Anterior cingulate cortex (tissue), 58 donors: ENCODE data around the gene ADCY10.
A peak's percentile ranks its signal among the peaks of the same experiment; 100 is the strongest.
"Not testable (repeated sequence)": the region's sequence is repeated elsewhere in the genome, so short reads cannot be mapped to it uniquely, and the experiment has no call there.

Experiments
- DNase-seq, 58 donors: peaks; one replicate each; lab custom pipeline; 2025; lab: John Stamatoyannopoulos, UW

The ADCY10 gene

GRCh38 chr1:167928919-167929318 is 15.0 kb upstream of the ADCY10 start:
- not testable (repeated sequence) for DNase-seq

- no peak for DNase-seq
These were observed 14.5 kb upstream of the ADCY10 start for GRCh38 chr1:167928457-167928852.

- DNase-seq = no peak
These were observed 13.3 kb upstream of the ADCY10 start for GRCh38 chr1:167927046-167927754.

- no peak for DNase-seq
These were observed 12.6 kb upstream of the ADCY10 start for GRCh38 chr1:167926486-167926997.

- DNase-seq = no peak
These were observed 10.8 kb upstream of the ADCY10 start for GRCh38 chr1:167924543-167925231.

GRCh38 chr1:167924102-167924501 is 10.2 kb upstream of the ADCY10 start:
- no peak for DNase-seq

- no peak for DNase-seq
These were observed 9.6 kb upstream of the ADCY10 start for GRCh38 chr1:167923324-167924056.

- DNase-seq = no peak
These were observed 8.7 kb upstream of the ADCY10 start for GRCh38 chr1:167922611-167923074.

- no peak for DNase-seq
These were observed 8.1 kb upstream of the ADCY10 start for GRCh38 chr1:167922023-167922422.

GRCh38 chr1:167916766-167917511 is 3.0 kb upstream of the ADCY10 start:
- no peak for DNase-seq

GRCh38 chr1:167915569-167915968 is 1.6 kb upstream of the ADCY10 start:
- DNase-seq = no peak

GRCh38 chr1:167912294-167912693 is 1.6 kb downstream of the ADCY10 start:
- no peak for DNase-seq

- no peak for DNase-seq
These were observed 2.5 kb downstream of the ADCY10 start for GRCh38 chr1:167911413-167911812.

GRCh38 chr1:167910530-167910929 is 3.4 kb downstream of the ADCY10 start:
- no peak for DNase-seq

- no peak for DNase-seq
These were observed 4.2 kb downstream of the ADCY10 start for GRCh38 chr1:167909691-167910180.

- no peak for DNase-seq
These were observed 8.3 kb downstream of the ADCY10 start for GRCh38 chr1:167905671-167906070.

GRCh38 chr1:167905182-167905581 is 8.8 kb downstream of the ADCY10 start:
- no peak for DNase-seq

GRCh38 chr1:167904652-167905130 is 9.2 kb downstream of the ADCY10 start:
- DNase-seq = no peak

- DNase-seq = no peak
These were observed 13.0 kb downstream of the ADCY10 start for GRCh38 chr1:167900907-167901306.

- DNase-seq = peak in 1 of 58 donors; percentile 15
These were observed 14.7 kb downstream of the ADCY10 start for GRCh38 chr1:167899253-167899681.
